ENCODE measurements around the gene BANP. TPM values are rescaled to one million over a fixed set of nuclear protein-coding genes. Genes with fewer than 3 reads are reported as not detected.

The BANP gene
- total RNA-seq, 1 donor from 2014 or later, result 17.6 TPM

- no peak for TF ChIP-seq CTCF (conservative IDR thresholded peaks at IDR 0.05; ENCODE audit: low read depth, low read length)
- H3K4me3 ChIP-seq (ENCODE audit: low read depth, low read length), result no peak overlapping the region
- no peak for DNase-seq (ENCODE audit: low read depth)
These were observed 104.1 kb downstream of the BANP start for GRCh38 chr16:88055356-88055755.

- H3K4me3 ChIP-seq (ENCODE audit: low read depth, low read length), result no peak overlapping the region
- no peak for TF ChIP-seq CTCF (conservative IDR thresholded peaks at IDR 0.05; ENCODE audit: low read depth, low read length)
- no peak for DNase-seq (ENCODE audit: low read depth)
These were observed 105.0 kb downstream of the BANP start for GRCh38 chr16:88056212-88056611.

GRCh38 chr16:88057656-88058055 lies 106.4 kb downstream of the BANP start:
- no peak overlapping the region for H3K4me3 ChIP-seq (ENCODE audit: low read depth, low read length)
- TF ChIP-seq CTCF (conservative IDR thresholded peaks at IDR 0.05; ENCODE audit: low read depth, low read length), result no peak
- DNase-seq (ENCODE audit: low read depth), result no peak

GRCh38 chr16:88058136-88058535 lies 106.9 kb downstream of the BANP start:
- H3K4me3 ChIP-seq (ENCODE audit: low read depth, low read length), result no peak overlapping the region
- TF ChIP-seq CTCF (conservative IDR thresholded peaks at IDR 0.05; ENCODE audit: low read depth, low read length), result no peak
- DNase-seq (ENCODE audit: low read depth), result no peak

- DNase-seq (ENCODE audit: low read depth), result no peak
- TF ChIP-seq CTCF (conservative IDR thresholded peaks at IDR 0.05; ENCODE audit: low read depth, low read length), result no peak
- no peak overlapping the region for H3K4me3 ChIP-seq (ENCODE audit: low read depth, low read length)
These were observed 107.6 kb downstream of the BANP start for GRCh38 chr16:88058817-88059216.

- no peak for DNase-seq (ENCODE audit: low read depth)
- TF ChIP-seq CTCF (conservative IDR thresholded peaks at IDR 0.05; ENCODE audit: low read depth, low read length), result no peak
- no peak overlapping the region for H3K4me3 ChIP-seq (ENCODE audit: low read depth, low read length)
These were observed 108.6 kb downstream of the BANP start for GRCh38 chr16:88059701-88060386.

All from epithelial cell of proximal tubule (primary cell).